HepG2 (cell line): ENCODE data around the gene KIFC1. TPM values are rescaled to one million over a fixed set of nuclear protein-coding genes. Genes with fewer than 3 reads are reported as not detected.

Experiments
- CCAR2 ChIP-seq: fragments of 200-400 bp; formaldehyde crosslinking; optimal IDR thresholded peaks from 2 replicates; pipeline ENCODE3; 2018; ENCODE audit warnings: low read depth, mild to moderate bottlenecking, low read length, moderate library complexity
- DMAP1 ChIP-seq: IDR thresholded peaks from 2 replicates; pipeline ENCODE4 v1.6.1; 2016
- DPF2 ChIP-seq: sonication (generic); formaldehyde crosslinking; IDR thresholded peaks from 2 replicates; pipeline ENCODE4 v1.4.0; 2020; ENCODE audit warnings: mild to moderate bottlenecking, low read depth, missing genetic modification reagents, borderline replicate concordance
- JARID2 ChIP-seq: sonication (generic); formaldehyde crosslinking; IDR thresholded peaks from 2 replicates; pipeline ENCODE4 v1.8.1; 2023; ENCODE audit warnings: missing genetic modification reagents, inconsistent platforms; ENCODE audit not compliant: insufficient replicate concordance
- KLF13 ChIP-seq: sonication (generic); formaldehyde crosslinking; IDR thresholded peaks from 2 replicates; pipeline ENCODE4 v1.4.0; 2020; ENCODE audit warnings: mild to moderate bottlenecking, missing genetic modification reagents
- MTA1 ChIP-seq: sonication (generic); formaldehyde crosslinking; IDR thresholded peaks from 2 replicates; pipeline ENCODE4 v1.4.0; 2020; ENCODE audit warnings: missing genetic modification reagents, mild to moderate bottlenecking, borderline replicate concordance
- NFRKB ChIP-seq: fragments of 450-650 bp; IDR thresholded peaks from 2 replicates; pipeline ENCODE4 v1.6.1; 2017
- PRPF4 ChIP-seq: fragments of 200-400 bp; formaldehyde crosslinking; IDR thresholded peaks from 2 replicates; pipeline ENCODE4 v1.6.1; 2016; ENCODE audit warnings: low read length, low read depth; ENCODE audit not compliant: poor library complexity, severe bottlenecking
- RELA ChIP-seq: sonication (generic); formaldehyde crosslinking; IDR thresholded peaks from 2 replicates; pipeline ENCODE4 v1.4.0; 2020; ENCODE audit warnings: missing genetic modification reagents
- SIX4 ChIP-seq: sonication (generic); formaldehyde crosslinking; IDR thresholded peaks from 2 replicates; pipeline ENCODE4 v1.4.0; 2020; ENCODE audit warnings: missing genetic modification reagents
- SNAPC2 ChIP-seq: sonication (generic); formaldehyde crosslinking; IDR thresholded peaks from 2 replicates; pipeline ENCODE4 v1.8.1; 2022; ENCODE audit warnings: mild to moderate bottlenecking, missing genetic modification reagents
- TEAD2 ChIP-seq: sonication (generic); formaldehyde crosslinking; IDR thresholded peaks from 2 replicates; pipeline ENCODE4 v1.9.0; 2021; ENCODE audit warnings: missing genetic modification reagents
- ZBTB1 ChIP-seq: sonication (generic); formaldehyde crosslinking; IDR thresholded peaks from 2 replicates; pipeline ENCODE4 v1.4.0; 2020; ENCODE audit warnings: missing genetic modification reagents, borderline replicate concordance
- ZNF12 ChIP-seq: sonication (generic); formaldehyde crosslinking; IDR thresholded peaks from 2 replicates; pipeline ENCODE4 v1.5.0; 2020; ENCODE audit warnings: missing genetic modification reagents
- ZNF136 ChIP-seq: sonication (generic); formaldehyde crosslinking; IDR thresholded peaks from 2 replicates; pipeline ENCODE4 v1.8.1; 2022; ENCODE audit warnings: low read depth, mild to moderate bottlenecking, moderate library complexity, missing genetic modification reagents
- ZNF230 ChIP-seq: sonication (generic); formaldehyde crosslinking; IDR thresholded peaks from 2 replicates; pipeline ENCODE4 v1.4.0; 2020; ENCODE audit warnings: mild to moderate bottlenecking, missing genetic modification reagents
- ZNF615 ChIP-seq: sonication (generic); formaldehyde crosslinking; IDR thresholded peaks from 2 replicates; pipeline ENCODE4 v1.5.0; 2020; ENCODE audit warnings: mild to moderate bottlenecking, missing genetic modification reagents, borderline replicate concordance
- ZNF850 ChIP-seq: sonication (generic); formaldehyde crosslinking; conservative IDR thresholded peaks from 2 replicates; pipeline ENCODE4 v1.9.0; 2021; ENCODE audit warnings: mild to moderate bottlenecking, missing genetic modification reagents
- ZSCAN22 ChIP-seq: sonication (generic); formaldehyde crosslinking; IDR thresholded peaks from 2 replicates; pipeline ENCODE4 v1.4.0; 2020; ENCODE audit warnings: mild to moderate bottlenecking, missing genetic modification reagents
- polyA plus RNA-seq, 8 experiments: library from polyadenylated mRNA; depleted of rRNA in 3 of 8; stranded (reverse) in 7 of 8; unstranded in 1 of 8; fragments of >200 nt; fragmentation: Illumina TruSeq in 4 of 8; extraction: Trizol in 4 of 8; gene quantifications; 2 replicates each; pipeline versions ENCODE4 v1.2.1 to v1.2.3, GENCODE V29; 2011 to 2016; ENCODE audit warnings: low read depth in 4 of 8, missing spikeins in 1 of 8, mixed read lengths in 1 of 8; ENCODE audit not compliant: insufficient read depth in 1 of 8
- total RNA-seq, 5 experiments: library from RNA; depleted of rRNA; stranded (reverse); fragments of >200 nt; fragmentation: Illumina TruSeq; extraction: Trizol; gene quantifications; 2 replicates each; pipeline ENCODE4 v1.2.3, GENCODE V29; 2016; ENCODE audit warnings: low read depth in 1 of 5
- TF ChIP-seq, protein P1 (sequence below): sonication (generic); formaldehyde crosslinking; IDR thresholded peaks from 2 replicates; pipeline ENCODE4 v1.5.0; 2020; ENCODE audit warnings: missing genetic modification reagents
- TF ChIP-seq, protein P2 (sequence below): sonication (generic); formaldehyde crosslinking; IDR thresholded peaks from 2 replicates; pipeline ENCODE4 v1.5.1; 2020; ENCODE audit warnings: mild to moderate bottlenecking, missing genetic modification reagents, moderate library complexity
- TF ChIP-seq, protein P3 (sequence below): sonication (generic); formaldehyde crosslinking; conservative IDR thresholded peaks from 2 replicates; pipeline ENCODE4 v1.8.0; 2022; ENCODE audit warnings: low read depth, missing genetic modification reagents

Gene KIFC1
- total and polyA plus RNA-seq, 2 of the 13 experiments (the other 11 are each of a cell fraction or from before 2014, with no cell fraction given): 25.0 to 45.5 TPM

DNA sequence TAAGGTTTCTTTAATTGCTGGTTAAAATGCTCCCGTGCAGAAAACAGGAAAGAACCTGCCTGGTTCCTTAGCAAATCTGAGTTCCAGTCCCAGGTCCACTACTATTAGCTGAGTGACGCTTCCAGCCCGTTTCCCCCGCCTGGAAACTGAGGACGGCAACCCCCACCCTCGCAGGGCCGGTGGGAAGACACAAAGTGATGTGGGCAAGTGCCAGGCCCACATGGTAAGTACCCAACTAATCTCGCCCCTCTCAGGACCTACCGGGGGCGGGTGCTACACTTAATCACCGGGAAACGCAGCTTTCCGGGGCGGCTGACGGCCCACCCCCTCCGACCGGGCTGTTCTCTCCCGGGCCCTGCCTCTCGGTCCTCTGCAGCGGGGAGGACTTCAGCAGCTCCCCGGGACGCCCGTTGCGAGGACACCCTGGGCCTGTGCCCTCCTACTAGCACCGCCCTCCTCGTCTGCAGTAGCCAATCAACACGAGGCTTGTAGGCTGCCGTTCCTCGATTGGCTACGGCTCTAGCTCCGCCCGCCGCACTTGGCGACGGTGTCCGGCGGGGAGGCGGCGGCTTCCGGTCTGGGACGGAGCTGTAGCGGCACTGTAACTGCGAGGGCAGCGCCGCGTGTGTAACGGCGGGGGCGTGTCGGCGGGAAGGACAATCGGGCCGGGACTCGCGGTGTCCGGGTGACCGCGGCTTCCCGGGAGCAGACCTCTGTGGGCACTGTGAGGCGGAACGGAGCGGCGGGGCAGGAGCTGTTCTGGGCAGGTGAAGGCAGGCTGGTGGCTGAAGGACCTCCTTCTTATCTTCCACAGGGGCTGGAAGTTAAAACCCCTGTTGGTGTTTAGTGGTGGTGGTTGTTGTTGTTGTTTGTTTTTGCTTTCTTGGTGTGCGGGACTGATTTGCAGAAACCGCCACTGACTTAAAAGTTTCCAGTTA lies 62.7 kb downstream of the KIFC1 start, which contains the start of gene ZBTB9 (continued):
- TF ChIP-seq JARID2 (CRISPR knock-in tag) (no peak), KLF13 (CRISPR knock-in tag) (peak; percentile 90; the same call in 1 of the 2 replicates), NFRKB (no peak), ZNF850 (no peak), MTA1 (CRISPR knock-in tag) (no peak), SNAPC2 (CRISPR knock-in tag) (peak; percentile 88), ZSCAN22 (CRISPR knock-in tag) (peak; percentile 50; the same call in 1 of the 2 replicates), ZBTB1 (CRISPR knock-in tag) (no peak; the same call in 1 of the 2 replicates), PRPF4 (no peak), DPF2 (CRISPR knock-in tag) (no peak), SIX4 (CRISPR knock-in tag) (no peak), DMAP1 (CRISPR knock-in tag) (peak; percentile 94), TEAD2 (0 out of 2 replicates have a peak, but pooled peaks have one; percentile 12), RELA (CRISPR knock-in tag) (peak; percentile 66; the same call in 1 of the 2 replicates), ZNF12 (0 out of 2 replicates have a peak, but pooled peaks have one; percentile 56), ZNF615 (CRISPR knock-in tag) (no peak), ZNF136 (CRISPR knock-in tag) (peak; percentile 58; the same call in 1 of the 2 replicates), ZNF230 (CRISPR knock-in tag) (peak; percentile 80; the same call in 1 of the 2 replicates), CCAR2 (no peak)
- TF ChIP-seq, protein P1, sequence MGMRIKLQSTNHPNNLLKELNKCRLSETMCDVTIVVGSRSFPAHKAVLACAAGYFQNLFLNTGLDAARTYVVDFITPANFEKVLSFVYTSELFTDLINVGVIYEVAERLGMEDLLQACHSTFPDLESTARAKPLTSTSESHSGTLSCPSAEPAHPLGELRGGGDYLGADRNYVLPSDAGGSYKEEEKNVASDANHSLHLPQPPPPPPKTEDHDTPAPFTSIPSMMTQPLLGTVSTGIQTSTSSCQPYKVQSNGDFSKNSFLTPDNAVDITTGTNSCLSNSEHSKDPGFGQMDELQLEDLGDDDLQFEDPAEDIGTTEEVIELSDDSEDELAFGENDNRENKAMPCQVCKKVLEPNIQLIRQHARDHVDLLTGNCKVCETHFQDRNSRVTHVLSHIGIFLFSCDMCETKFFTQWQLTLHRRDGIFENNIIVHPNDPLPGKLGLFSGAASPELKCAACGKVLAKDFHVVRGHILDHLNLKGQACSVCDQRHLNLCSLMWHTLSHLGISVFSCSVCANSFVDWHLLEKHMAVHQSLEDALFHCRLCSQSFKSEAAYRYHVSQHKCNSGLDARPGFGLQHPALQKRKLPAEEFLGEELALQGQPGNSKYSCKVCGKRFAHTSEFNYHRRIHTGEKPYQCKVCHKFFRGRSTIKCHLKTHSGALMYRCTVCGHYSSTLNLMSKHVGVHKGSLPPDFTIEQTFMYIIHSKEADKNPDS (CRISPR knock-in tag): no peak; the same call in 1 of the 2 replicates
- TF ChIP-seq, protein P2, sequence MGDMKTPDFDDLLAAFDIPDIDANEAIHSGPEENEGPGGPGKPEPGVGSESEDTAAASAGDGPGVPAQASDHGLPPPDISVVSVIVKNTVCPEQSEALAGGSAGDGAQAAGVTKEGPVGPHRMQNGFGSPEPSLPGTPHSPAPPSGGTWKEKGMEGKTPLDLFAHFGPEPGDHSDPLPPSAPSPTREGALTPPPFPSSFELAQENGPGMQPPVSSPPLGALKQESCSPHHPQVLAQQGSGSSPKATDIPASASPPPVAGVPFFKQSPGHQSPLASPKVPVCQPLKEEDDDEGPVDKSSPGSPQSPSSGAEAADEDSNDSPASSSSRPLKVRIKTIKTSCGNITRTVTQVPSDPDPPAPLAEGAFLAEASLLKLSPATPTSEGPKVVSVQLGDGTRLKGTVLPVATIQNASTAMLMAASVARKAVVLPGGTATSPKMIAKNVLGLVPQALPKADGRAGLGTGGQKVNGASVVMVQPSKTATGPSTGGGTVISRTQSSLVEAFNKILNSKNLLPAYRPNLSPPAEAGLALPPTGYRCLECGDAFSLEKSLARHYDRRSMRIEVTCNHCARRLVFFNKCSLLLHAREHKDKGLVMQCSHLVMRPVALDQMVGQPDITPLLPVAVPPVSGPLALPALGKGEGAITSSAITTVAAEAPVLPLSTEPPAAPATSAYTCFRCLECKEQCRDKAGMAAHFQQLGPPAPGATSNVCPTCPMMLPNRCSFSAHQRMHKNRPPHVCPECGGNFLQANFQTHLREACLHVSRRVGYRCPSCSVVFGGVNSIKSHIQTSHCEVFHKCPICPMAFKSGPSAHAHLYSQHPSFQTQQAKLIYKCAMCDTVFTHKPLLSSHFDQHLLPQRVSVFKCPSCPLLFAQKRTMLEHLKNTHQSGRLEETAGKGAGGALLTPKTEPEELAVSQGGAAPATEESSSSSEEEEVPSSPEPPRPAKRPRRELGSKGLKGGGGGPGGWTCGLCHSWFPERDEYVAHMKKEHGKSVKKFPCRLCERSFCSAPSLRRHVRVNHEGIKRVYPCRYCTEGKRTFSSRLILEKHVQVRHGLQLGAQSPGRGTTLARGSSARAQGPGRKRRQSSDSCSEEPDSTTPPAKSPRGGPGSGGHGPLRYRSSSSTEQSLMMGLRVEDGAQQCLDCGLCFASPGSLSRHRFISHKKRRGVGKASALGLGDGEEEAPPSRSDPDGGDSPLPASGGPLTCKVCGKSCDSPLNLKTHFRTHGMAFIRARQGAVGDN (CRISPR knock-in tag): peak; percentile 97
- TF ChIP-seq, protein P3, sequence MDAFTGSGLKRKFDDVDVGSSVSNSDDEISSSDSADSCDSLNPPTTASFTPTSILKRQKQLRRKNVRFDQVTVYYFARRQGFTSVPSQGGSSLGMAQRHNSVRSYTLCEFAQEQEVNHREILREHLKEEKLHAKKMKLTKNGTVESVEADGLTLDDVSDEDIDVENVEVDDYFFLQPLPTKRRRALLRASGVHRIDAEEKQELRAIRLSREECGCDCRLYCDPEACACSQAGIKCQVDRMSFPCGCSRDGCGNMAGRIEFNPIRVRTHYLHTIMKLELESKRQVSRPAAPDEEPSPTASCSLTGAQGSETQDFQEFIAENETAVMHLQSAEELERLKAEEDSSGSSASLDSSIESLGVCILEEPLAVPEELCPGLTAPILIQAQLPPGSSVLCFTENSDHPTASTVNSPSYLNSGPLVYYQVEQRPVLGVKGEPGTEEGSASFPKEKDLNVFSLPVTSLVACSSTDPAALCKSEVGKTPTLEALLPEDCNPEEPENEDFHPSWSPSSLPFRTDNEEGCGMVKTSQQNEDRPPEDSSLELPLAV (CRISPR knock-in tag): peak; percentile 75; the same call in 1 of the 2 replicates
